KMS-11 (cell line): ENCODE measurements around the gene BPIFA2.

Experiments used
- H2AFZ ChIP-seq: fragments of 200-600 bp; sonication (generic); 2 replicates; pipeline ENCODE4 v1.6.1; 2016; ENCODE audit warnings: antibody characterized with exemption, mixed run types, low read depth
- H3K27ac ChIP-seq: fragments of 200-600 bp; sonication (generic); 2 replicates; pipeline ENCODE4 v1.6.1; 2016; ENCODE audit warnings: mild to moderate bottlenecking, mixed run types
- H3K27me3 ChIP-seq: fragments of 200-600 bp; sonication (generic); 2 replicates; pipeline ENCODE4 v1.6.1; 2017; ENCODE audit warnings: mild to moderate bottlenecking, low read depth, mixed run types, moderate library complexity; ENCODE audit not compliant: insufficient read depth
- H3K36me3 ChIP-seq: fragments of 200-600 bp; sonication (generic); 2 replicates; pipeline ENCODE4 v1.6.1; 2017; ENCODE audit warnings: mild to moderate bottlenecking, mixed run types; ENCODE audit not compliant: insufficient read depth
- H3K4me1 ChIP-seq: fragments of 200-600 bp; sonication (generic); 2 replicates; pipeline ENCODE4 v1.6.1; 2016; ENCODE audit warnings: mild to moderate bottlenecking, low read depth, mixed run types; ENCODE audit not compliant: poor library complexity, severe bottlenecking
- H3K4me2 ChIP-seq: fragments of 200-600 bp; sonication (generic); 2 replicates; pipeline ENCODE4 v1.7.0; 2016; ENCODE audit warnings: mild to moderate bottlenecking, mixed run types
- H3K4me3 ChIP-seq: fragments of 200-600 bp; sonication (generic); IDR thresholded peaks from 2 replicates; pipeline ENCODE4 v1.6.1; 2017; ENCODE audit warnings: low read depth, low read length, mixed read lengths; ENCODE audit not compliant: insufficient read depth
- H3K79me2 ChIP-seq: fragments of 200-600 bp; sonication (generic); 2 replicates; pipeline ENCODE4 v1.6.1; 2016; ENCODE audit warnings: low read depth, mixed run types; ENCODE audit not compliant: insufficient read depth
- H3K9ac ChIP-seq: fragments of 200-600 bp; sonication (generic); 2 replicates; pipeline ENCODE4 v1.6.1; 2016; ENCODE audit warnings: mild to moderate bottlenecking, mixed run types
- H4K20me1 ChIP-seq: fragments of 200-600 bp; sonication (generic); 2 replicates; pipeline ENCODE4 v1.6.1; 2016; ENCODE audit warnings: mild to moderate bottlenecking, mixed run types; ENCODE audit not compliant: insufficient read depth
- CTCF ChIP-seq: fragments of 200-600 bp; sonication (generic); conservative IDR thresholded peaks from 2 replicates; pipeline ENCODE4 v1.6.1; 2017; ENCODE audit warnings: low read depth, mild to moderate bottlenecking, antibody characterized with exemption, low read length, moderate library complexity, mixed read lengths

The BPIFA2 gene

GRCh38 chr20:33211817-33212424 is 44.0 kb downstream of the BPIFA2 start:
- Histone ChIP-seq H3K27ac (no peak overlapping the region), H3K36me3 (no peaks in the 10 kb centered on the region), H3K79me2 (no peaks in the 10 kb centered on the region), H3K27me3 (peaks cover 56% of the 10 kb centered on the region; the same call in 1 of the 2 replicates), H2AFZ (no peak overlapping the region), H3K4me2 (no peak overlapping the region), H3K9ac (no peak overlapping the region), H4K20me1 (no peaks in the 10 kb centered on the region), H3K4me3 (no peak overlapping the region), H3K4me1 (no peaks in the 10 kb centered on the region)
- peak; percentile 79 for TF ChIP-seq CTCF

DNA sequence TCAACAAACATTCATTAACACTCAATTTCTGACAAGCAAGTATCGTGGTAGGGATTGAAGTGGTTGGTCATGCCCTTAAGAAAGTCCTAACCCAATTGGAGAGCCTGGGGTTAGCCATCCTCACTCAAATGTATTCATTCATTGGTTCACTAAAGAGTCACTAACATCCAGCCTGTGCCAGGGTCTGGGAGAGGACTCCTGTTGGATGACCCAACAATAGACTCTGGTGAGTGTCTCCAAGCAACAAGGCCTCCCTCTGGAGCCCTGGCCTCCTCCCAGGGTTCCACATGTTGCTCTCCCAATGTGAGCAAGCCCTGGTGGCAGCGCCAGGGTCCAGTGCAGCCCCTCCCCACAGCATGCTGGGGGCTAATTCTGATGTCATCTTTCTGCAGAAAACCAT is 49.1 kb downstream of the BPIFA2 start, which contains the start of gene BPIFA3:
TSS of gene BPIFA3 (plus strand) at position 301 of the 400 bp plus-strand sequence. CDS start 185 bp downstream, outside the sequence.
- no peak within 1 kb of the TSS for H2AFZ ChIP-seq
- no peaks in the 10 kb centered on the region for H4K20me1 ChIP-seq
- no peak for TF ChIP-seq CTCF
- no peak within 1 kb of the TSS for H3K4me3 ChIP-seq
- no peaks in the 10 kb centered on the region for H3K79me2 ChIP-seq
- H3K27me3 ChIP-seq, result peaks cover 34% of the 10 kb centered on the region; the same call in 1 of the 2 replicates
- H3K4me1 ChIP-seq, result no peaks in the 10 kb centered on the region
- no peaks in the 10 kb centered on the region for H3K36me3 ChIP-seq
- H3K9ac ChIP-seq, result no peak within 1 kb of the TSS
- no peak within 1 kb of the TSS for H3K4me2 ChIP-seq
- no peak within 1 kb of the TSS for H3K27ac ChIP-seq

- Histone ChIP-seq H3K4me2 (no peak overlapping the region), H3K4me3 (no peak overlapping the region), H3K9ac (no peak overlapping the region), H2AFZ (no peak overlapping the region), H4K20me1 (no peaks in the 10 kb centered on the region), H3K4me1 (no peaks in the 10 kb centered on the region), H3K79me2 (no peaks in the 10 kb centered on the region), H3K27me3 (no peaks in the 10 kb centered on the region; the same call in 1 of the 2 replicates), H3K27ac (no peak overlapping the region), H3K36me3 (no peaks in the 10 kb centered on the region)
- TF ChIP-seq CTCF, result no peak
Measured at GRCh38 chr20:33224399-33224798, 56.4 kb downstream of the BPIFA2 start.

DNA sequence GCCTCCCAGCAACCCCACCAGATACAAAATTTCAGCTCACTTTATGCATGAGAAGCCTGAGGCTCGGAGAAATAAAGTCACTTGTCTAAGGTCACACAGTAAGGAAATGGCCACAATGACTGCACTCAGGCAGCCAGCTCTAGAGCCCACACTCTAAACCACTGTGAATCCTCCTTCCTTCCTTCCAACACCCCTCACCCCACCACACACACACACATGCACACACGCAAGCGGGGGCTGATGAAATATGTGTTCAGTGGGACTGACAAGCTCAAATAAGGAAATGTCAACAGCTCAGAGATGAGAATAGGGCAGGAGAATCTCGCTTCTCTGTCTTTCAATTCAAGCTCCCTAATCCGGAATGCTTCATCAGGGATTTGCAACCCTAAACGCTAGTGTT is 61.9 kb downstream of the BPIFA2 start:
- no peak overlapping the region for H3K4me3 ChIP-seq
- no peaks in the 10 kb centered on the region for H3K79me2 ChIP-seq
- no peak overlapping the region for H3K4me2 ChIP-seq
- H3K36me3 ChIP-seq, result no peaks in the 10 kb centered on the region
- no peak overlapping the region for H2AFZ ChIP-seq
- no peaks in the 10 kb centered on the region; the same call in 1 of the 2 replicates for H3K27me3 ChIP-seq
- H3K9ac ChIP-seq, result no peak overlapping the region
- TF ChIP-seq CTCF, result no peak
- no peaks in the 10 kb centered on the region for H3K4me1 ChIP-seq
- H4K20me1 ChIP-seq, result no peaks in the 10 kb centered on the region
- H3K27ac ChIP-seq, result no peak overlapping the region
